ENCODE data around the gene KPTN. TPM values are rescaled to one million over a fixed set of nuclear protein-coding genes. Genes with fewer than 3 reads are reported as not detected.

KPTN gene
- total RNA-seq, 1 experiment from 2014 or later, result 4.2 TPM

DNA sequence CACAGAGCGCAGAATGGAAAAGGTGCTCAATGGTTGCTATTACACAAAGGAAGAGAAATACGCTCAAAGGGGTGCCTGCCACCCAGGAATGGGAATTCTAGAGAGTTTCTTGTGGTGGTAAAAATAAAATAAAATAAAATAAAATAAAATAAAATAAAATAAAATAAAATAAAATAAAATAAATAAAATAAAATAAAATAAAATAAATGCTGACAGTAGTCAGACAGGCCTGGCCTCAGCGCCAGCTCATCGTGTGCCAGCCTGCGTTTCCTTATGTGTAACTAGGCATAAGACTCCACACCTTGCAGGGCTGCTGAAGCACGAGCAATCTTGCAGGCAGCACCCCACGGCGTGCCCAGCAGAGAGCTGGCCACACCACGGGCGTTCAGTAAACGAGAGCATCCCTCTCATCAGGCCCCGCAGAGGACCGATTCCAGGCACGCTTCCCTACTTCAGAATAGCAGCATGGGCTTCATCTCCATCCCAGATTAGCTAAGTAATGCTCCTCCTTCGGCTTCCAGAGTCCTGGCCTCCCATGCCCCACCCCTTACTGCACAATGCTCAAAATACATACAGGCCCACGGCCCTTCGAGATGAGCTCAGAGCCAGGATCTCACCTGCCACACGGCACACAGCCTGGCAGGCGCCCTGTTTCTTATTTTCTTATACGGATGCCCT is 25.3 kb upstream of the KPTN start:
- DNase-seq (ENCODE audit: low spot score), result no peak

DNA sequence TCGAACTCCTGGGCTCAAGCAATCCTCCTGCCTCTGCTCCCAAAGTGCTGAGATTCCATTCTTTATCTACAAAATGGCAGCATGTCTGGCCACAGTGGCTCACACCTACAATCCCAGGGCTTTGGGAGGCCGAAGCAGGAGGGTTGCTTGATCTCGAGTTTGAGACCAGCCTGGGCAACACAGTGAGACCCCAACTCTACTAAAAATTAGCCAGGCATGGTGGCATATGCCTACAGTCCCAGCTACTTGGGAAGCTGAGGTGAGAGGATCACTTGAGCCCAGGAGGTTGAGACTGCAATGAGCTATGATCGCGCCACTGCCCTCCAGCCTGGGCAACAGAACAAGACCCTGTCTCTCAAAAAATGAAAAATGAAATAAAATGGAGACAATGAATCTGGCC is 24.7 kb upstream of the KPTN start:
- DNase-seq (ENCODE audit: low spot score), result no peak

DNA sequence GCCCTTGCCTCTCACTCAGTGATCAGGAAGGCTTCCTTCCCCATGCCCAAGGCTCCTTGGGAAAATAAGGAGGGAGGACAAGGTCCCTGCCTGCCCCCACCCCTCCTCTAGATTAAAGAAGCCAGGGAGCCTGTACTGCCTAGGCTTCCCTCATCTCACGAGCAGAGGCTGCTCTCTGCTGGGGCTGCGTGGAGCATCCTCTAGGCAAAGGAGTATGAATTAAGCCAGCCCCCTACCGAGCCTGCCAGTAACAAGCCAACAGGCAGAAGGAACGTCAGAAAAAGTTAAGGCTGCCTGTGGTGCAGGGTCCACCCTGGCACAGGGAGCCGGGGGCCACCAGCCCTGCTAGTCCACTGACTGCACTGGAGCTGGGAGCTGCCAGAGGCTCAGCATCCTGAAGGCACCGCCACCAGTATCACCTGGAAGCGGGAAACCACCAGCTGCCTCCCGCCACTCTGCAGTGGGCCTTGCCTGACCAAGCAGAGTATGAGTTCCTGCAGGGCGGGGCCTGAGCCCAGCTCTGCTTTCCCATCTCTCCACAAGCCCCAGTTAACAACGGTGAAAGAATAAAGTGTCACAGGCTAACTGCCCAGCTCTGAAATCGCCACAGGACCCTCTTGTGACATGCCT is 24.0 kb upstream of the KPTN start:
- DNase-seq (ENCODE audit: low spot score), result no peak

DNA sequence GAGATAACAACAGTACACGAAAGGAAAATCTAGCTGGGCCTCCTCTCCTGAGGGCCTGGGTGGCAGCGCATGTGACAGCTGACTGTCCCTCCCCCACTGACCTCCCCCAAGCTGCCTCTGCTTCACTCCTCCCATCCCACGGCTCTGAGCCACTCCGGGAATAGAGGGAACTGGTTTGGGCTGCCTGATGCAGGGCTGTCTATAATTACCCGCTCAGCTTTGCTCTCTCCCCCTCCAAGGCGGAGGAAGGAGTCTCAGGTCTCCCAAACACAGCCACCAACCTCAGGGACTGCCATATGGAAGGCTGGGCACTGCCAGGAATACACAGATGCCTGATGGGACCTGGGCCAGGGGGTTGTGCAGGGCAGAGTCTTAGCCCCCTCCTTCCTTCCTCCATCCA is 23.0 kb upstream of the KPTN start:
- DNase-seq (ENCODE audit: low spot score), result no peak

DNA sequence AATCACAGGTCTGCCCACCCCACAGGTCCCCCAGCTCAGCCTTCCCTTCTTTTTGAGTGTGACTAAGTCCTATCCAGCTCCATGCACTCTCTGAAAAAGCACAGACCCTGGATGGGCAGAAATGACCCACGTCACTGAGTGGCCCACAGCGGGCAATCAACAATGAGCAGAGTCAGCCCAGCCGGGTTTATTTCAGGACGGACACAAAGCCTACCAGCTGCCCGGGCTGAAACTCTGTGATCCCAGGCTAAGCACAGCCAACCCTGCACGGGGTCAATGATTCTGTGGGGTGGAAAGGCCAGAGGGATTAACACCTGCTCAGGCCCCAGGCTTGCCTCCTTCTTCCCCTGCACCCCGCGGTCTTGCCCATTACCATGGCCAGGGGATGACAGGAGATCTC is 22.4 kb upstream of the KPTN start:
- no peak for DNase-seq (ENCODE audit: low spot score)

DNA sequence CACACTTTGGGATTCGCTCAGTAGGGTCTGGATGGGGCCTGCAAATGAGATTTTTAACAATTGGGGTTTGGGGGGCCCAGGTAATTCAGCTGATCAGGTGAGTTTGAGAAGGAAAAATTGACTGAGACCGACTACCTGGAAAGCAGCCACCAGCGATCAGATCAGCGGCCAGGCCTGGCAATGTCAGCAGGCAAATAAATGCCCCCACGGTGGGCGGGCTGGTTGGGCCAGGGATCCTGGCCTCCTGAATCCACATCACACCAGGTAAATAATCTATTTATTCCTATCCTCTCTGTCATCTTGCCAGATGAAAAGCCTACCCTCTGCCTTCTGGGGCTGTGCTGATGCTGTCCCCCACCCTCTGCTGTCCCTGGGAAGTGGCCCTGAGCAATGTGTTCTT is 21.5 kb upstream of the KPTN start:
- no peak for DNase-seq (ENCODE audit: low spot score)

DNA sequence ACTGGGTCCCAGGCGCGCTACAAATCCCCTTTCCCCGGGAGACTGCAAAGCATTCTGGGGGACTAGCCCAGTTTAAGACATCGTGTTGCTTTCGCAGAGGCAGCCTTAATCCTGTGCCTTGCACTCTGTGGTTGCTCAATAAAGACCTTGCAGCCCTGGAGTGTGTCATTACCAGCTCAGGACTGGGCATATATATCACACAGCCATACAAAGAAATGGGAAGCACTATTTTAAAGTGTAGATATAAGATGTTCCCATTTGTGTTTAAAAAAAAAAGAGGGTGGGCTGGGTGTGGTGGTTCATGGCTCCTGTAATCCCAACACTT is 19.8 kb upstream of the KPTN start:
- no peak for DNase-seq (ENCODE audit: low spot score)

DNA sequence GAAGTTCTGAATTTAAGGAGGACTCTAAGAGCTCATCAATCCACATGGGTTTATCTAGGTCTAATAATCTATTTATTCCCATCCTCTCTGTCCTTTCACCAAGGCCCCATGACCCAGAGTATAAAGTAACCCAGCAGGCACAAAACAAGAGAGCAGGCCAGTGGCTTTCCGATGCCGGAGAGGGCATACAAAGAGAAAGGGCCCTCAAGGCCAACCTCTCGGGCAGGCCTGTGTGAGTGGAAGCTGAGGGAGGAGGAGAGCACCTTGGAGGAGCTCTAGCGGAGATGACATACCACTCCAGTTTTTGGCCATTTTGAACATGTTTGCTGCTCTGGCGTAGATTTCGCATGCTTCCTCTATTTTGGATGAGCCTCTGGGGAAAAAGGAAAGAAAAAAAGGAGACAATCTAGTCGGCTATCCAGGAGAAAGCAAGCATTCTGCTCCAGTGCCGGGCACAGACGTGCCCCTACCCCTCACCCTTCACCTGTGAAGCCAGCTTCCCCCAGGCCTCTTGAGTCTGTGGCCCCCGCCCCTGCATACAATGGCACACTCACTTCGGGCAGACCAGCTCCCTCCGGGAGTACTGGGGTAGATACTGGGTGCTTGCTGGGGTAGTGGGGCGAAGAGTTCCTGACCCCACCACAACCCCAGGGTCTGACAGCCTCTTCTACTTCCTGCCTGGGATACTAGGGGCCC is 19.3 kb upstream of the KPTN start:
- no peak for DNase-seq (ENCODE audit: low spot score)

DNA sequence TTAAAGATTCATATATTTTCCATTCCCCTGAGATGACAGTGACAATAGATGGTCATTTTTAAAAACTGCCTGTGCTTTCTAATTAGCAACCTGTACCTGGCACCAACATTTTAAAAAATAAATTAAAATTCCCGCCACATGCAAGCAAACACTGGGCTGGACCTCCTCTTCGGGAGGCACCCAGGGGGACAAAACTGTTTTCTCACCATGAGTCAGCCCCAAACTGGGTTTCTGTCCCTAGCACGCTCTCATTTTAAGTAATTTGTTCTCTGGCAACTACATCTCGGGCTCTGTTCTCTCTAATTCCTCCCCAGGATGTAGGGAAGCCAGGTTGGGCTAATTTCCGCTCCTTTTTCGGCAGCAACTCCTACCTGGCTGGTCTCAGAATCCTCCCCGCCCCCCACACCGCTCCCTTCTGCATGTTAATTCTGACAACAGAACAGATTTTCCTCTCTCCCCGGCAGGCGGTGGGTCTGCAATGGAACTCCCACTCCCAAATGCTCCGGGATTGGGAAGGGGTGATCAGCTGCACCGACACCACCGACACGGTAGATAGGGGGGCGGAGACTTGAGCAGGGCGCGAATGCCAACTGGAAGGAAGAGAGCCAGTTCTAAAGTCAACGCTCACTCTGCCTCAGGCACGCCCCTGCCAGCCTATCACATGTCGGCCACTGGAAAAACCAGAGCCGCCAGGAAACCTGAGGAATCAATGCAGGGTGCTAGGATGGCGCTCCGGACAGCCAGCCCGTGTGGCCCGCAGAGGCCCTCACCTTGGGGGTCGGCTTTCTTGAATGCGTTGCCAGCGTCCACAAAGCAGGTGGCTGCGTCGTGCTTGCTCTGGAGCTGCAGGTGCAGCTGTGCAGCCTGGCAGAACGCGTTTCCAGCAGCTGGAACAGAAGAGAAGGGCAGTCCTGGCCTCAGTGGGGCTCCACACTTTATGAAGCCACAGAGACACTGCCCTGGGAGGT is 16.1 kb upstream of the KPTN start:
- no peak for DNase-seq (ENCODE audit: low spot score)

DNA sequence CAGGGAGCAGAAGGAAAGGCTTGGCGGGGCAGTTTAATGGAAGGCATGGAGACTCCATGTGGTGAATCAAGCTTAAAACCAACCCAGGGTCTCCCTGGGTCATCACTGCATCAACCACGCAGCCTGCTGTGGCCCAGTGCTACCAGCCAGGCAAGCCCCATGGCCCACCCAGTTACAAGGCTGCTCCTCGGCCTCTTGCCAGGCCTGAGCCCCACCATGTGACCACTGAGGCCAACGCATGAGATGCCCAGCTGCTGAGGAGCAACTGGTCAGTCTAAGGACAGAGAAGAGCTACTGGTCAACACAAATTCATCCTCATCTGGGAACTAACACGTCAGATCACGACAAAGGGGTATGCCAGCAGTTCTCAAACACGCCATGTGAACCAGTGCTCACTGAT is 15.4 kb upstream of the KPTN start:
- no peak for DNase-seq (ENCODE audit: low spot score)

DNA sequence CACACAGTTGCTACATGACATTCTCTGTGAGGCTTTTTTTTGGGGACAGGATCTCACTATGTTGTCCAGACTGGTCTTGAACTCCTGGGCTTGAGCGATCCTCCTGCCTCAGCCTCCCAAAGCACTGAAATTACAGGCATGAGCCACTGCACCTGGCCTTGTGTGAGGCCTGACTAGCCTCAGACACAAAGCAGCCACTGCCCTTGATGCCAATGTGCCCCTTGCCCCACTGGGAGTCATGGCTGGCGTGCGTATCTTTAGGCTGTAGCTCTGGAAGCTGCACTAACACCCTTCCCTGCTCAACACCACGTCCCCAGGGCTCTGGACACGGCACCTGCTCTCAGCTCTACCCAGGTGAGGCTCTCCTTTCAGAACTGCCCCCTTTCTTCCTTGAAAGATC is 14.5 kb upstream of the KPTN start:
- DNase-seq (ENCODE audit: low spot score), result no peak

DNA sequence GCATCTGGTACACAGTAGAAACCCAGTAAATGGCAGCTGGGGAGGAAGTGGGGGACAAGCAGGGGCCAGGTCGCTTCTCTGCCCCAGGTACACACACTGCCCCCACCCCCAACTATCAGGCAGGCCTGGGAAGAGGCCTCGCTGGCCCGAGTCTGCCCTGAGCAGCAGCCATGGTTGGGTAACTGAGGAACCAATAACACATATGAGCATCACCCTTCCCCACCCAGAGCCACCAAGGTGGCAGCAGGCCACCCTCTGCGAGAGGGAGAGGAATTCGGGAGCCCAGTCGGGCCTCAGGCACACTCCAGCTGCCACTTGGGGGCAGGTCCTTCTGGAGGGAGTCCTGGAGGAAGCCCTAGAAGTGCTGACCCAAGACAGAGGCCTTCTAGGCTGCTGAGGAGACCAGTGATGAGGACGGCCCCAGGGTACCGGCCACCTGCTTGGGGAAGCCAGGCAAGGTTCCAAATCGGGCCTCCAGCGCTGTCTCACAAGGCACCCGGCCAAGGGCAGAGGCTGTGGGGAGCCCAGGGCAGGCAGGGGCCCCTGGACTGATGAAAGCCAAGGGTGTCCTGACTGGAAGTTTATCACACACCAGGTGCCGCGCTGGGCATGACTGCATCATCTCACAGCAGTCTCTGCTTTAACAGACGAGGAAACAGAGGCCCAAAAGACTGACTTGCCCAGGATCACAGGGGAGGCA is 14.0 kb upstream of the KPTN start:
- DNase-seq (ENCODE audit: low spot score), result no peak

DNA sequence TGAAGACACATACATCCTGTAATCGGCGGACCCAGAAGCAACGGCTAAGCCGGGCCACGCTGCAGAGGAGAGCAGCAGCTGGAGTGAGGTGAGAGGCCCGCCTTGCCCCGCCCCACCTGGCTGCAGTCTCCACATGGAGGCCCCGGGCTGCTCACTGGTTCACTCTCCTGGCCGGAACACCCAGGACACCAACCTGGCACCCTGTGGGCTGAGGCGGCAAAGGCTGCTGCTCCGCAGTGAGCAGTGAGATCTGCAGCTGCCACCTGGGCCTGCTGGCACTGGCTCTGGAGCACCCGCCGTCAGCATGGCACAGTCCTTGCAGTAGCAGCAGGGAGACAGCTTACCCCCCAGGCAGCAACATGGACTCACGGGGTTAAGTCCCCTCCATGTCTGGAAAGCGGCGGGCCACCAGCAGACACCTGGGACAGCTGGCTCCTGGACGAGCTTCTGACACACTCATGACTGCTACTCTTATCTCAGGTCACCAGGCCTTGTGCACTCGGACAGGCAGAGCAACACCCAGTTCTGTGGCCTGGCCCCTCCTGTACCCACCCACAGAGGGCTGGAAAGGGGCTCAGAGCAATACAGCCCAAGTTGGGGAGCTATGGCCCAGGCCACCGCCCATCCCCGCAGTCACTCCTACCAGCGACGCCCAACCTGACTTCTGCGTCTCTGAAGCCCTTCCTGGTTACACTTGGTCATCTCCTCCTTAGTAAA is 13.2 kb upstream of the KPTN start:
- no peak for DNase-seq (ENCODE audit: low spot score)

DNA sequence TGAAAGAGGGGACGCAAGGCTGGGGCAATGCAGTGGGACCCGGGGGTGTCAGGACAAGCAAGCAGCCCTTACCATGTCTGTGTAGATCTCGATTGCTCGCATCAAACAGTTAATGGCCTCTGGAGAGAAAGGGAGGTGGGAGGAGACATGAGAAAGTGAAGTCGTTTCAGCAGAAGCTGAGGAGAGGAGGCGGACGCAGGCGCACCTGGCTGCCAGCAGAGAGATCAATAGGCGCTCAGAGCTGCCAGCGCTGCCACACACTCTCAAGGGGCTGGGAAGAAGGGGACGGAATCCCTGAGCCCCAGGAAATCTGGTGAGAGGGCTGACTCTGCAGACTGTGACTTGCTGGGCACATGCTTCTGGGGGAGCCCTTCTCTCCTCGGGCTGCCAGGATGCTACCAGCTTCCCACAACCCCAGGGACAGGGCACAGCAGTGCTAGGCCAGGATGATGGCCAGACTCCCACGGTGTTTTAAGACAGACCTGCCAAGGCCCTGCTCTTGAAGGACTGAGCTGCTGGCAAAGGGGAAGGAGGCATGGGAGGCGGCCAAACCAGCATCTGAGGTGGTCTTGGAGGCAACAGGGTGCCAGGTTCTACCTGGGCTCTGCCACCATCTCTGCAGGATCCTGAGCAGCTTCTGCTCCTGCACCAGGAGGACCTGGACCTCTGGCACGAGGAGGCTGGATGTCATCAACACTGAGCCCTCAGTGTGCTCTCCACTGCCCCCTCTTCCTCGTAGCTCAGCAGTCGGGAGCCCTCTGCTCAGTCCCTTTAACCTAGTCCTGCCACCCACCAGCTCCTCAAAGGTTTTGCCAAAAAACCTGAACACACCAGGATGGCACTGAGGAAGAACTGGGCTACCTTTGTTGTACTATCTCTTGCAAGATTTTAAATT is 11.7 kb upstream of the KPTN start:
- no peak for DNase-seq (ENCODE audit: low spot score)

DNA sequence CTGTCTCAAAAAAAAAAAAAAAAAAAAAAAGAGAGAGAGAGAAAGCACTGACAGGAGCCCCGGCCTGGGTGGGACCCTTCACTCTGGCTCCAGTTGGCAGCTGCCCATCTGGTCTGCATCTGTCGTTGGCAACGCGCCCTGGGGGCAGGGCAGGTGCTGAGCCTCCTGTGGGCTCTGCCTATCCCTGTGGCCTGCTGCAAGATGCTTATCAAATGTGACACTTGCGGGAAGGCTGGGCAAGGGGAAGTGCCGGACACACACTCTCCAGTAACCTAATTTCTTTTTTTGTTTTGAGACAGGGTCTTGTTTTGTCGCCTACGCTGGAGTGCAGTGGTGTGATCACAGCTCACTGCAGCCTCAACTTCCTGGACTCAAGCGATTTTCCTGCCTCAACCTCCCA is 10.7 kb upstream of the KPTN start:
- no peak for DNase-seq (ENCODE audit: low spot score)

DNA sequence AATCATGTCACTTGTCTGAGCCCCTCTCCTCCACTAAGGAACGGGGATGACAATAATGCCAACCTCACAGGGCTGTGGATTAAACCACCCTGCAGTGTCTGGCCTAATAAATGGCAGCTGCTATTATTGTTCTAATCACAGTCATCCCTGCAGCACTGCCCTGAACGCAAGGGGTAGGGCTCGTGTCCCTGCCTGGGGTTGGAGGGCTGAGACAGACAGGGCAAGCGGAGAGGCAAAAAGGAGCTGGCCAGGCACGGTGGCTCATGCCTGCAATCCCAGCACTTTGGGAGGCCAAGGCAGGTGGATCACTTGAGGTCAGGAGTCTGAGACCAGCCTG is 10.2 kb upstream of the KPTN start:
- DNase-seq (ENCODE audit: low spot score), result no peak

DNA sequence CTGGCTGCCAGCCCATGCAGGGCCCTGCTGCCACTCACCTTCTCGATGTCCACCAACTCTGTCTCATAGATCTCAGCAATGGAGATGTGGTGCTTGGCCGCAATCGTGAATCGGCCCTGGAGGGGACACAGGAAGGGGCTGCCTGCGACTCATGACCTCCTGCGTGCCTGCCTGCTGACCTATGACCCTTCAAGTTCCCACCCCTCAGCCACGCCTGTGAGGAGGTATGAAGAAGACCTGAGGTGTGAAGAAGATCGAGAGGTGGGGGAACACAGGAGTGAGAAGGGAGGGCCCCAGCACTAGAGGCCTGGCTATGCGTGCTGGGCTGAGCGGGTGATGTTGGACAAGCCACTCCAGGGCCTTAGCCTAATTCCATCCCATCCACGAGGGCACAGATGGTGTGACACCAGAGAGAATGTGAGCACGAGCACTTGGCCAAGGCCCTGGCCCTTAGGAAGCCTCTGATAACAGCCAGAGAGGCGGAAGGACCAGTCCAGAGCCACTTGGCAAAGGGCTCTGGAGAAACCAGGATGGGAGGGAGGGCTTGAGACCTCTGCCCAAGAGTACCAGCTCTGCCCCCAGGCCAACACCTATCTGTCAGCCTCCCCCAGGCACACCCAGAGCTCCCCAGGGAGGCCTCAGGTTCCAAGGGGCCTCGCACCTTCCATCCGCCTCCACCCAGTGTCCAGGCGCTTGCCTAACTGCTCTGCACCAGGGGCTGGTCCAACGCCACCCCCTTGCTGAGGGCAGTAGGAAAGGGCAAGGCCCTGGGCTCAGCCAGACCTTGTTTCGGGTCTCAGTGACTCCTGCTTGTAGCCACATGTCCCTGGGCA is 9.6 kb upstream of the KPTN start:
- DNase-seq (ENCODE audit: low spot score), result no peak

DNA sequence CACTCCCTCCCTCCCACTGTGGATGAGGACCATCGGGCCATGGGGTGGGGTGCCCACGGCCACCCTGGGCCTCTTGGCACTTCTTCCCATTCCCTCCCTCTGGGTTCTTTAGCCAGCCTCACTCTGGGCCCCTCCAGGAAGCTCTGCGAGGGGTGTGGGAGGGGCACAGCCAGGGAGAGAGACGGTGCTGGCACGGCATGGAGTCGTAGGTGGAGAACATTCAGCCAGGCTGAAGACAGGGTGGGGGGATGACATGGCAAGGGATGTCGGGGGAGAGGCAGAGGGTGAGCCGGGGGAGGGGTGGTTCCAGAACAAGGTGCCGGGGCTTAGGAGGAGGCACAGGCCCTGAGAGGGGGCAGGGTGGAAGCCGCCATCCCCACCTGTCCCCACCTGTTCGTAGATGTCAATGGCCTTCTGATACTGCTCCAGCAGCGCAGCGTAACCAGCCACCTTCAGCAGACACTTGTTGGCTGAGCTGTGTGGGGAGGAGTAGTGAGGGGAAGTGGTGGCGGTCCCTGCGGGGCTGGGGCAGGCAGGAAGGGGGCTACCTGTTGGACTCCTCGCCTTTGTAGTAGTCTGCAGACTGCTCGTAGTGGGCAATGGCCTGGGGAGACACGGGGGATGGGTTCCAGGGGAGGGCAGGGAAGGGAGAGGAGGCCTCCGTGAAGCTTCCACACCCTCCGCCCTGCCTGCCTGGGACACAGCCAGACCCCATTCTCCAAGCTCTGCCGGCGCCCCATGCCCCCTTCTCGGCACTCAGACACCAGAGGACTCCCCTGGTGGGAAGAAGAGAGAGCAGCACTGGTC is 8.8 kb upstream of the KPTN start:
- DNase-seq (ENCODE audit: low spot score), result no peak

All from A172 (cell line).